HG03432 (cell line): ENCODE measurements around the gene DNAJC8.

Experiments used
- ATAC-seq: cut with Tn5 transposase; IDR thresholded peaks from one replicate; pipeline ENCODE4 v1.9.1; 2021; ENCODE audit warnings: mild to moderate bottlenecking, moderate library complexity; ENCODE audit not compliant: unreplicated experiment

The DNAJC8 gene

GRCh38 chr1:28232558-28233263 is at the start of gene DNAJC8:
Gene DNAJC8, minus strand, starts transcription at chr1:28233029. Its CDS starts 31 bp downstream, at chr1:28232998.
- ATAC-seq: peak; percentile 65

GRCh38 chr1:28281608-28282425 is 49.0 kb upstream of the DNAJC8 start:
- no peak for ATAC-seq

DNA sequence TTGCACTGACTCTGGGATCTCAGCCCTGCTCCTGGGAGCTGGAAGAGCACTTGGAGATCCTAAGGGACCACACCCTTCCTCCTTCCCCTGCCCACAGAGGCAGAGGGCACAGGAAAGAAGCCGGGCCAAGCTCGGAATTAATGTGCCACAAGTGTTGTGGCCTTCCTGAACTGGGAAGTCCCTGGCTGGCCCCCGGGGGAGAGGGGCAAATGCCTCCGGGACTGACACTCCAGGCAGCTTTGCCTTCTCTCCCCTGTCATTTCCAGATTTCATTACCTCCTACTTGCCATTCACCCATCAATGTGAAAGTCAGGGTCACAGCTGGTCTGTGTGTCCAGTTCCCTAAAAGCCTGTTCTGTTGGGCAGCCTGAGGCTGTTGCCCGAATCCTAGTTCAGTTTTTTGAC is 48.1 kb upstream of the DNAJC8 start:
- ATAC-seq: no peak

DNA sequence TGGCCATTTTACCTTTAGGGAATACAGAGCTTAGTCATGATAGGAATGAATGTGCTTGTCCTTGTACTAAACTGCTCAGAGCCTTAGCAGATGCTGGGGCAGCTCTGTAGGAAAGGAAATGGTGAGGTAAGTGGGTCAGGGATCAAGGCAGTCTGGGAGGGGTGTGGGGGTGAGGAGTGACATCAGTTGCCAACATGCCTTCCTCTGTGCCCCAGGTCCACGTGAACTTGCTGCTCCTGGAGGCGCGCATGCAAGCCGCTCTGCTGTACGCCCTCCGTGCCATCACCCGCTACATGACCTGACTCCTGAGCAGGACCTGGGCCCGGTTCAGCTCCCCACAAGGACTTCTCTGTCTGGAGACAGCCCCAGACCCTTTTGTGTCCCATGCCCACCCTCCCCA is 47.7 kb upstream of the DNAJC8 start:
- ATAC-seq: no peak

GRCh38 chr1:28279721-28280120 is 46.9 kb upstream of the DNAJC8 start:
- ATAC-seq: no peak

- no peak for ATAC-seq
Observed at GRCh38 chr1:28278763-28279162, 45.9 kb upstream of the DNAJC8 start.

- no peak for ATAC-seq
Observed at GRCh38 chr1:28273216-28273860, 40.5 kb upstream of the DNAJC8 start.

GRCh38 chr1:28272215-28272852 is 39.5 kb upstream of the DNAJC8 start:
- ATAC-seq: no peak

DNA sequence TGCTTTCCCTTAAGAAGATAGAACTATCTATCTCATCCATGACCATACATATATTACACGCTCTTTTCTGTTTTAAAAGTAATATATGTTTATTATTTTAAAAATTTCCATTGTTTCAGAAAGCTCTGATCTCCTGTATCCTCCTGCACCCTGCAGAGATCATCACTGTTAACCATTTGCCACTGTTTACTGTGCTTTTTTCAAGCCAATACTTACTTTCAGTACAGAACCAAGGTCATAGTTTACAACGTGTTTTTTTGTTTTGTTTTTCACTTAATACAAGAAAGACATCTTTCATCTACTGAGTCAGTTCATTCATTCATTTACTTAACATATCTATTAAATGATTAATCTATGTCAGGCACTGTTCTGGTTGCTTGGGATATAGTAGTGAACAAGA is 36.7 kb upstream of the DNAJC8 start:
- ATAC-seq: no peak

DNA sequence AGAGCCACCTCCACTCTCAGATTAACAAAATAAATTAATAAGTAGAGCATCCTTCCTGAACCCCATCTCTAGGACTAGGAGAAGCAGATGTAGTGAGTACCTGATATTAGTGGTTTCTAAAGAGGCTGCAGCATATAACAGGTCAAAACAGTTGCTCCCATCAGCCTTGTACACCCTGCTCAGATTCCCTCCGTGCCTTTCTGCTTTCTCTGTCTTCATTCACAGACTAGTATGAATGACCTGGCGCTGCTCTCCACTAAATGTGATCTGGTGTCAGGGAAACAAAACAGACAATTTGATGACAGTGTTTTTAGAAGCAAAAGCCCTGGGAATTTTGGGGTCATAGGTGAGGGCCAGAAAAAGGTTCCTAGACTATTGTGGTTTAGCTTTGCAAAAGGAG is 34.8 kb upstream of the DNAJC8 start:
- no peak for ATAC-seq

DNA sequence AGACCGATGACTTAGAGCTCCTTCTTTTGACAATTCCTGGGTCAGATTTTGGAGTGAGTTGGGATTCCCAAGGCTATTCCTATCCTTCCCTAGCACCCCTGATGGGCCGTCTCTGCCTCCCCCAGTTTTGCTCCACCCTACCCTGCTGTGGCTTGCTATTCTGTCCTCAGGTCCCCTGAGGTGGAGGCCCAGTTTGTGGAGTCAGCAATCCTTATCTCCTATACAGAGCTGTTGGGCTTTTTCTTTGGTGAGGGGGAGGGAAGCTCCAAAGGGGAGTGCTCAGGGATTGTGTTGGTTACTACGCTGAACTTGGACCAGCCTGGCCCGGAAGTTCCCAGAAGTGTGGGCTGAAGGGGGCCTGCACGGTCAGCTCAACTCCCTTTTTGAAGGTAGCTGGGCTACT is 34.1 kb upstream of the DNAJC8 start:
- no peak for ATAC-seq

DNA sequence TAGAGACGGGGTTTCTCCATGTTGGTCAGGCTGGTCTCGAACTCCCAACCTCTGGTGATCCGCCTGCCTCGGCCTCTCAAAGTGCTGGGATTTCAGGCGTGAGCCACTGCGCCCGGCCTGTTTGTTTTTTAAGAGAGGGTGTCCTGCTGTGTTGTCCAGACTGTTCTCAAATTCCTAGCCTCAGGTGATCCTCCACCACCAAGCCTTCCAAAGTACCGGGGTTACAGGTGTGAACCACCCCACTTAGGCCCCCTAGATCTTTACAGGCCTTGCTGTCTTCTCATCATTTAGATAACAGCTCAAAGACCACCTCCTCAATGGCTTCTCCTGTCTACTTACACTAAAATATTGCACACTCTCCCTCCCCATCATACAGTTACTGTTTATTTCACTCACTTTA is 32.7 kb upstream of the DNAJC8 start:
- ATAC-seq: no peak

DNA sequence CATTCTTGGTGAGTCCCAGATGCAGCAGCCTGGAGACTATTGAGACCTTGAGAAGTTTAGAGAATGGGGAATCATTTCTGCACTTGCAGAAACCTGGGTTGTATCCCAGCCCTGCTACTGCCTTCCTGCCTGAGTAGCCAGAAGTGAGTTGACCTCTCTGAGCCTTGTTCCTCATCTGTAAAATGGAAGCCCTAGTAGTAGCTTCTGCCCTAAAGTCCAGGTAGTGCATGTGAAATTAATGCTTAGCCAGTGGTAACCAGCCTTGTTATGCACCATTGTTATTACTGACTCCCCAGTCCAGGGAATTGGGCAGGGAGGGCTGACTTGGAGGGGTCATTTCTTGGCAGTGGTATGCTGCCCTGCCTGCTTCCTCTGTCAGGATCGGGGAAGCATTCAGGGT is 32.1 kb upstream of the DNAJC8 start:
- no peak for ATAC-seq

DNA sequence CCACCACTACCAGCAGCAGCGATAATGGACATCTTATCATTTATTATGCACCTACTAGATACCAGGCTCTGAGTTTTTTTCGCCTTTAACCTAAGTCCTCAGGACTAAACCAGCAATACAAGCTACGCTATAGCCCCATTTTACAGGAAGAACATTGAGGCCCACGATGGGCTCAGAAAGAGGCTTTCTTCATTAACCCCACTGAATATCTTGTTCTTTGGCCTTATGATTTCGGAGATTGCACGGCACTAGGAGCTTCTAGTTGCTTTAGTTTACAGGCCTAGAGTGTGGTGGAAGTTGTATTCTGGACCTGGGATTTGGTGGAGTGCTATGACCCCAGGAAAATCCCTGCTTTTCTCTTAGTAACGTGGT is 28.0 kb upstream of the DNAJC8 start:
- no peak for ATAC-seq

DNA sequence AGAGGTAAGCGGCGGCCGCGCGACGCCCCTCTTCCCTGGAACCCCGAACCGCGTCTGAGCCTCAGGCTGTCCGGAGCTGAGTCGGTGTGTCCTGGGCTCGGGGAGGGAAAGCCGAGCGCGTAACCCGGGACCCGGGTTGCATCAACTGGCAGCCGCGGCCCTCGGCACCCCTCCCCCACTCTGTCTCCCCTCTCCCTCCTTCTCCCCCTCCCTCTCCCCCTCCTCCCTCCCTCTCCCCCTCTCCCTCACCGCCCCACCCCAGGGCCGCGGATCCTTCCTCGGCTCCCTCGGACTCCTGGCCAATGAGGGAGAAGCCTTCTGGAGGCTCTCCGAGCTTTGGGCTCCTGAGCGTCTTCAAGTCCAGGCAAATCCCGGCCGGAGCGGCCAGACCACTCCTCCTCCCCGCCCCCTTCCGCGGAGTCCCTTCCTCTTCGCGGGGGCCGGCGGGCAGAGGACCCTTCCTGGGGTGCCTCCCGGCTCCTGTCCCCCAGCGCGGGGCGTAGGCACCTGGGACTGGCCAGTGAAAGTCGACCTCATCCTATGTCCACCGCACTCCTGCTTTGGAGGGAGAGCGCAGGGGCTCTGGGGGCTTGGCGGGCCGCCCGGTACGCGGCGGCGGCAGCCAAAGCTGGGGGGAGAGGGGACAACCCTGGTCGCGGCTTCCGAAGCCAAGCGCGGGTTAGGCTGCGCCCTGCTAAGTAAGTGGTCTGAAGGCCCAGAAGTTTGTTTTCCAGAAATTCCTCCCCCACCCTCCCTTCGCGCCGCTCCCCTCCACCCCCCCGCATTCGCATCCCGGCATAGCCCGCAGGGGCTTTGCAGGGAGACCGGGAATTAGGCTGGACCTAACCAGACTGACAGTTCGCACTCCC is 27.3 kb upstream of the DNAJC8 start:
- ATAC-seq: peak; percentile 3

DNA sequence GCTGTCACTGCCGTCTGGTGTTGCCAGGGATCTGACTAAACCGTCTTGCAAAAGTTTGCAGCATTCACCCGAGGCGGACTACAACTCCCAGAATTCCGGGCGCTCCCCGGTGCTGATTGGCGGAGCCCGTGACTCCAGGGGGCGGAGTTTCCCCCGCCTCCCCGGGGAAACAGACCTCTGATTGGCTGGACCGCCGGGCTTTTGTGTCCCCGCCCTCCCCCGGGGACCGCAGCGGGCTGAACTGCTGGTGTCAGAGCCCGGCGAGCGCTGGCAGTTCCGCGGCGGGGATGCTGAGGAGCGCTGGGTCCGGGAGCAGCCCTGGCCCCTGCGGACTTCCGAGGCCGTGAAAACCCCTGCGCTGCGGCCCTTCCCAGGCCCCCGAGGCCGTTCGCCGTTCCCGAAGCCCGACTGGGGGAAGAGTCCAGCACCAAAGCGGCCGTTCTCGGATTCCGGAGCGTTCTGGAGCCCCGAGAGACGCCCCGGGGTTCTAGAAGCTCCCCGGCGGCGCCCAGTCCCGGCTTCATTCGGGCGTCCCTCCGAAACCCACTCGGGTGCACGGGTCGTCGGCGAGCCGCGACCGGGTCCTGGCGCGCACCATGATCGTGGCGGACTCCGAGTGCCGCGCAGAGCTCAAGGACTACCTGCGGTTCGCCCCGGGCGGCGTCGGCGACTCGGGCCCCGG is 26.6 kb upstream of the DNAJC8 start, which contains the start of gene SESN2:
SESN2 (plus strand) TSS at position 267 of the 682 bp plus-strand sequence; CDS start at position 597, 330 bp downstream.
- peak; percentile 90 for ATAC-seq

GRCh38 chr1:28258628-28259251 is 25.9 kb upstream of the DNAJC8 start:
- no peak for ATAC-seq

DNA sequence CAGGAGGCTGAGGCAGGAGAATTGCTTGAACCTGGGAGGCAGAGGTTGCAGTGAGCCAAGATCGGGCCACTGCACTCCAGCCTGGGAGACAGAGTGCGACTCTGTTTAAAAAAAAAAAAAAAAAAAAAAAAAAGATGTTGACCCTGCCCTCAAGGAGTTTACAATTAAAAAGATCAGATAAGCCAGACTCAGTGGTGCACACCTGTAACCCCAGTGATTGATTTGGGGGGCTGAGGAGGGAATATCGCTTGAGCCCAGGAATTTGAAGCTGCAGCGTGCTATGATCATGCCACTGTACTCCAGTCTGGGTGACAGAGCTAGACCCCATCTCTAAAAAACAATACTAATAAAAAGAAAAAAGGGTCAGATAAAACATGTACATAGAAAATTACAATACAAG is 24.9 kb upstream of the DNAJC8 start:
- ATAC-seq: no peak

DNA sequence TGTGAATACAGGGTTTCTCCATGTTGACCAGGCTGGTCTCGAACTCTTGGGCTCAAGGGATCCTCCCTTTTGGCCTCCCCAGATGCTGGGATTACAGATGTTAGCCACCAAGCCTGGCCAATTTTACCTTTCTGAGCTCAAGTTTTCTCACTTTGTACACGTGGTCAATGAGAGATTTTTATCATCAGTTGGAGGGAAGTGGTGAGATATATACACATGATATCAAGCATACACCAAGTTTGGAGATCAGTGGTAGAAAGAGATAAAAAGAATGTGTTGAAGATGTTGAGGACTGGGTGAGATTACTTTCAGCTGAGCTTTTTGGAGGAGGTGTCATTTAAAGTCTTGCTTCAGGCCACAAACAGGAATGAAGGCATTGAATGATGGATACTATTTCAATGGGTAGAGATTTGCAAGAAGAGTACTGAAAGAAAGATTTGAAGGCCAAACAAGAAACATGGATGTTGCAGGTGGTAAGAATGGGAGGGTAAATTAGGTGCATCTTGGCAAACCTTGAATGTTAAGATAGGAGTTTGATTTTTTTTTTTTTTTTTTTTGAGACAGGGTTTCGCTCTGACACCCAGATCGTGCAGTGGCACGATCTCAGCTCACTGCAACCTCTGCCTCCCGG is 23.5 kb upstream of the DNAJC8 start:
- ATAC-seq: no peak
